Measurements from ENCODE around the gene SELENOI. TPM values are rescaled to one million over a fixed set of nuclear protein-coding genes. Genes with fewer than 3 reads are reported as not detected.

The SELENOI gene
- total RNA-seq, 1 experiment from 2014 or later, result 75.4 TPM

DNA sequence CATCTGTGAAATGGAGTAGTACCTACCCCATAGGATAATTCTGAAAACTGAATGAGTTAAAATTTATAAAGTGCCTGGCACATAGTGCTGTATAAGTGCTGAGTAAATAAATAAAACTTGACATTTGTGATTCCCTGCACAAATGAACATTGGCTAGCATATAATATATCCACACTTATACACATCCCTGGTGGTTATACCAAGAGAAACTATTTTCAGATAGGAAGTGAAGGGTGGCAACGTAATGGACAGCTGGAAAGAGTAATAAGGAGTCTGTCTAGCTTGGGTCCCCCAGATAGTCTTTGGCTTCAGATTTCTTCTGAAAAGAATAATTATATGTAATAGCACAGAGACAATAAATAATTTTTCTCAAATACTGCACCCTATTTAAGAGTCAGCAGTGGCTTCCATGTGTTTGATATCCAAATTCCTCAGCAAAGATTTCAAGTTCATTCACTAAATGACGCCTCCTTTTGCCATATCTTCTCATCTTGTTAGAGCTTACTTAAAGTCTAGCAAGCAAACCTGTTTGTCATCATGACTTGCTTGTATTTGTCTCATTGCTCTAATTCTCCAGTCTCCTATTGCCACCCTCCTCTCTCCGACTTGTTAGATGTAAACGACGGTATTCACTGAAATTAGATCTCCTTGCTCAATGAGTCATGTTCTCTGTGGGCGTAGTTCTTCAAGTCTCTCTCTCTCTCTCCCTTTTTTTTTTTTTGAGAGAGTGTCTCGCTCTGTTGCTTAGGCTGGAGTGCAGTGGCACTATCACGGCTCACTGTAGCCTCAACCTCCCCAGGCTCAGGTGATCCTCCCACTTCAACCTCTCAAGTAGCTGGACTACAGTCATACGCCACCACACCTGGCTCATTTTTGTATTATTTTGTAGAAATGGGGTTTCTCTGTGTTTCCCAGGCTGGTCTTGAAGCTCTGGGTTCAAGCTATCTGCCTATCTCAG, 9.4 kb downstream of the SELENOI start:
- H3K27ac Mint-ChIP-seq (ENCODE audit: unreplicated experiment), result peak overlapping the region; percentile 78
- H3K9me3 Mint-ChIP-seq (ENCODE audit: low read depth, unreplicated experiment), result no peaks in the 10 kb centered on the region
- intact Hi-C loops (cut with micrococcal nuclease; ENCODE audit: unreplicated experiment), result loop anchor here (10.0 kb wide), 1 partner anchor 109 kb away; no protein-coding TSS in a partner anchor
- peaks cover 10% of the 10 kb centered on the region for H3K36me3 Mint-ChIP-seq (ENCODE audit: insufficient read depth, unreplicated experiment)
- H3K27me3 Mint-ChIP-seq (ENCODE audit: unreplicated experiment), result no peaks in the 10 kb centered on the region
- TF ChIP-seq, protein P1, sequence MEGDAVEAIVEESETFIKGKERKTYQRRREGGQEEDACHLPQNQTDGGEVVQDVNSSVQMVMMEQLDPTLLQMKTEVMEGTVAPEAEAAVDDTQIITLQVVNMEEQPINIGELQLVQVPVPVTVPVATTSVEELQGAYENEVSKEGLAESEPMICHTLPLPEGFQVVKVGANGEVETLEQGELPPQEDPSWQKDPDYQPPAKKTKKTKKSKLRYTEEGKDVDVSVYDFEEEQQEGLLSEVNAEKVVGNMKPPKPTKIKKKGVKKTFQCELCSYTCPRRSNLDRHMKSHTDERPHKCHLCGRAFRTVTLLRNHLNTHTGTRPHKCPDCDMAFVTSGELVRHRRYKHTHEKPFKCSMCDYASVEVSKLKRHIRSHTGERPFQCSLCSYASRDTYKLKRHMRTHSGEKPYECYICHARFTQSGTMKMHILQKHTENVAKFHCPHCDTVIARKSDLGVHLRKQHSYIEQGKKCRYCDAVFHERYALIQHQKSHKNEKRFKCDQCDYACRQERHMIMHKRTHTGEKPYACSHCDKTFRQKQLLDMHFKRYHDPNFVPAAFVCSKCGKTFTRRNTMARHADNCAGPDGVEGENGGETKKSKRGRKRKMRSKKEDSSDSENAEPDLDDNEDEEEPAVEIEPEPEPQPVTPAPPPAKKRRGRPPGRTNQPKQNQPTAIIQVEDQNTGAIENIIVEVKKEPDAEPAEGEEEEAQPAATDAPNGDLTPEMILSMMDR (IDR thresholded peaks at IDR 0.05; ENCODE audit: unreplicated experiment), result no peak
- CTCF ChIA-PET, result interaction anchor here (0.7 to 1.0 kb wide), 3 partner anchors 9 to 355 kb away, joined by 3 to 11 read pairs (median 4); no protein-coding TSS in a partner anchor
- DNase-seq, result peak; percentile 44
- peak overlapping the region; percentile 29 for H3K4me3 Mint-ChIP-seq (ENCODE audit: low read depth, unreplicated experiment)
- peaks cover 77% of the 10 kb centered on the region for H3K4me1 Mint-ChIP-seq (ENCODE audit: low read depth, unreplicated experiment)
- no TSS peak for BruUV-seq (replicated peaks)

DNA sequence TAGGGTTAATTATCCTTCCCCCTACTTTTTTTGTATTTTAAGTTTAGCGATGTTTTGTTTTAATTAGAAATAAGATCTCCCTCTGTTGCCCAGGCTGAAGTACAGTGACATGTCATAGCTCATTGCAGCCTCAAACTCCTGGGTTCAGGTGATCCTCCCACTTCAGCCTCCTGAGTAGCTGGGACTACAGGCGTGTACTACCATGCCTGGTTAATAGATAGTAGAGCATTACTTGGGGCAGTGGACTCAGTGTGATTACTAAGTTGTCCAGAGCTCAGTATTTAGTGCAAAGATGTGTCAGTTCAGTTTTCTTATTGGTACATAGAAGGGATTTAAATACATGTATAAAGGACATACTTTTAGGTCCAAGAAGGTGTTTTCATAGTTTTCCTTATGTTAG, 10.2 kb downstream of the SELENOI start:
- peaks cover 10% of the 10 kb centered on the region for H3K36me3 Mint-ChIP-seq (ENCODE audit: insufficient read depth, unreplicated experiment)
- no peaks in the 10 kb centered on the region for H3K27me3 Mint-ChIP-seq (ENCODE audit: unreplicated experiment)
- TF ChIP-seq, protein P1 (IDR thresholded peaks at IDR 0.05; ENCODE audit: unreplicated experiment), result no peak
- CTCF ChIA-PET, result interaction anchor here (1.0 kb wide), 1 partner anchor 8 kb away, joined by 3 read pairs; no protein-coding TSS in a partner anchor
- H3K4me3 Mint-ChIP-seq (ENCODE audit: low read depth, unreplicated experiment), result no peak overlapping the region
- peaks cover 80% of the 10 kb centered on the region for H3K4me1 Mint-ChIP-seq (ENCODE audit: low read depth, unreplicated experiment)
- DNase-seq, result no peak
- no peak overlapping the region for H3K27ac Mint-ChIP-seq (ENCODE audit: unreplicated experiment)
- intact Hi-C loops (cut with micrococcal nuclease; ENCODE audit: unreplicated experiment), result loop anchor here (10.0 kb wide), 1 partner anchor 109 kb away; no protein-coding TSS in a partner anchor
- BruUV-seq (replicated peaks), result no TSS peak
- no peaks in the 10 kb centered on the region for H3K9me3 Mint-ChIP-seq (ENCODE audit: low read depth, unreplicated experiment)

DNA sequence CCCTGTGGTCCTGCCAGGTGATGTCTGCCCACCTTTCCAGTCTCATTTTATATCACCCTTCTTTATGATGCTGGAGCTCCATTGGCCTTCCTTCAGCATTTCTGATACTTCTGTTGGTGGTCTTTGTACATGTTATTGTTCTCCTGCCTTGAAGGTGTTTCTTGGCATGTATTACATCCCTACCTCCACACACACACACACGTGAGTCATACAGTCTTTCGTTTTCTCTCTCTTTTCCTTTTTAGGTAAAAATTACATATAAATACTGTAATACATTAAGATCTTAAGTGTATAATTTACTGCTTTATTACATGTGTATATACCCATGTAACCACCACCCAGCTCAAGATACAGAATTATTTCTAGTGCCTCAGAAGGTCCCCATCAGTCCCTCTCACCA, 10.8 kb downstream of the SELENOI start:
- Mint-ChIP-seq H3K27ac (ENCODE audit: unreplicated experiment) (peak overlapping the region; percentile 41), H3K9me3 (ENCODE audit: low read depth, unreplicated experiment) (no peaks in the 10 kb centered on the region)
- no peak for DNase-seq

DNA sequence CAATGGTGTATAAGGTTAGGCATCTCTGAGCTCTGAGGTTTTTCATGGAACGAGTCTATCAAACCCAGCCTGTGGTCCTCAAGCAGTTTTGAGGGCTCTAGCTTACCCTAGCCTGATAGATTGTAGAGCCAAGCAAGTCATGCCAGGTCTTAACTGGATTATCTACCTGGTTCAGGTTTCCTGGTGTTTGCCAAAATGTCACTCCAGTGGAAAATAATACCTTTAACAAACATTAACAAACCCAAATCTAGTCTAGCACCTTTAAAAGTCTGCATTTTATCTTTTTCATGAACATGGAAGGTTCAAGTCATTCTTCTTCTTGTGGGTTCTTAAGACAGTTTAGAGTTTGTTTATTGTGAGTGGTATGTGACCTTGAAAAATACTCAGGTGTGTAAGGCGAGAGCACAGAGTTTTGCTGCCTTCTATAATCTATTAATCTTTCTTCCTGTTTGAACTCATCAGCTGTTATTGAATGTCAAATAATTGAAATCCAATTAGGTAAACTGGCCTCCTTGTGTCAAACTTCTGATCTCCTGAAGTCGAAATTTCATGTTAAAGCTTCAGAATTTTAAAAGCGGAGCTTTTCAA, 14.0 kb downstream of the SELENOI start:
- no peaks in the 10 kb centered on the region for H3K27me3 Mint-ChIP-seq (ENCODE audit: unreplicated experiment)
- no TSS peak for BruUV-seq (replicated peaks)

More for the DNA sequence above, 10.8 kb downstream of the SELENOI start:
- Mint-ChIP-seq H3K4me1 (ENCODE audit: low read depth, unreplicated experiment) (peaks cover 74% of the 10 kb centered on the region), H3K36me3 (ENCODE audit: insufficient read depth, unreplicated experiment) (peaks cover 10% of the 10 kb centered on the region), H3K27me3 (ENCODE audit: unreplicated experiment) (no peaks in the 10 kb centered on the region), H3K4me3 (ENCODE audit: low read depth, unreplicated experiment) (no peak overlapping the region)
- CTCF ChIA-PET, result no interaction called here
- BruUV-seq (replicated peaks), result no TSS peak
- intact Hi-C loops (cut with micrococcal nuclease; ENCODE audit: unreplicated experiment), result loop anchor here (10.0 kb wide), 1 partner anchor 108 kb away; no protein-coding TSS in a partner anchor
- TF ChIP-seq, protein P1 (IDR thresholded peaks at IDR 0.05; ENCODE audit: unreplicated experiment), result no peak

More for the DNA sequence above, 14.0 kb downstream of the SELENOI start:
- Mint-ChIP-seq H3K4me3 (ENCODE audit: low read depth, unreplicated experiment) (no peak overlapping the region), H3K27ac (ENCODE audit: unreplicated experiment) (no peak overlapping the region), H3K4me1 (ENCODE audit: low read depth, unreplicated experiment) (peaks cover 63% of the 10 kb centered on the region), H3K36me3 (ENCODE audit: insufficient read depth, unreplicated experiment) (peaks cover 10% of the 10 kb centered on the region), H3K9me3 (ENCODE audit: low read depth, unreplicated experiment) (no peaks in the 10 kb centered on the region)
- CTCF ChIA-PET, result no interaction called here
- DNase-seq, result no peak
- intact Hi-C loops (cut with micrococcal nuclease; ENCODE audit: unreplicated experiment), result loop anchor here (5.0 to 10.0 kb wide), 2 partner anchors 37 to 105 kb away; no protein-coding TSS in a partner anchor
- TF ChIP-seq, protein P1 (IDR thresholded peaks at IDR 0.05; ENCODE audit: unreplicated experiment), result no peak

Measured in Calu3 (cell line).